Measurements from ENCODE around the gene CELF2.

CELF2 gene

DNA sequence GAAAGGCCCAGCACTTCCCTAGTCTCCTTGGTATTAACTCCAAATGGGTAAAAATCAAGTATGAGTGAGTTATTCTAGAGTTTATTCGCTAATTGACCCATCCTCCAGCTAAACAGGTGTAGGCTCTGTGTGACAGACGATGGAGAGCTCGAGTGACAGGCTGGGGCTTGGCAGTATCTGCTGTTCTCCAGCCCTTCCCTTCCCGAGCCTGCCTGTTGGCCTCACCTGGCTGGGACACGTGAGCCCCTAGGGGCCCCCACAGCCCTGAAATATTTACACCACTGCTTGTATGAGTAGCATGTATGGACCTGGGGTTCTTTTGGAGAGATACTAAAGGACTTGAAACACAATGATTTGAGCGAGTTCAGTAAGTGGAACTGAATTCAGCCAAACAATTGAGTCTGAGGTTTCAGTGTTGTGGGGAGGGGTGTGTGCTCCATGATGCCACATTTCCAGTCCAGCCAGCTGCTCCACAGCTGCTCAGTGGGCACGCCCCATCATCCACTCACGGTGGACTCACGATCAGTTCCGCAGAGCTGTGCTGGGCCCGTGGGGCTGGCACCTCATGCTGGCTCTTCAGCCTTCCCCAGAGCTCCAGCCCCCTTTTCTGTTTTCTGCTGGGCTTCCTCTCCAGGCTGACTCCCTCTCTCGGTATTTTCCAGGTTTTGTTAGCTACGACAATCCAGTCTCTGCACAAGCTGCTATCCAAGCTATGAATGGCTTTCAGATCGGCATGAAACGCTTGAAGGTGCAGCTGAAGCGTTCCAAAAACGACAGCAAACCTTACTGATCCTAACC lies 310.8 kb downstream of the CELF2 start:
- no peaks in the 10 kb centered on the region for H3K9me3 ChIP-seq (ENCODE audit: control insufficient read depth, low read length)
- no peak overlapping the region for H3K9ac ChIP-seq
- no peaks in the 10 kb centered on the region for H3K27me3 ChIP-seq (ENCODE audit: control insufficient read depth, insufficient read depth, low read length)
- no peak overlapping the region for H3K4me3 ChIP-seq (ENCODE audit: low read depth, low read length)
- TF ChIP-seq CTCF (IDR thresholded peaks at IDR 0.05) = no peak
- no peak overlapping the region for H3K27ac ChIP-seq
- no peaks in the 10 kb centered on the region for H3K4me1 ChIP-seq
- no peak overlapping the region for H2AFZ ChIP-seq
- H3K4me2 ChIP-seq (ENCODE audit: low read length) = no peak overlapping the region
- H3K79me2 ChIP-seq = no peaks in the 10 kb centered on the region
- H3K36me3 ChIP-seq (ENCODE audit: control insufficient read depth, insufficient read depth, low read length) = no peaks in the 10 kb centered on the region

GRCh38 chr10:11329062-11329673 lies 311.5 kb downstream of the CELF2 start:
- Histone ChIP-seq H3K27me3 (ENCODE audit: control insufficient read depth, insufficient read depth, low read length) (no peaks in the 10 kb centered on the region), H3K4me2 (ENCODE audit: low read length) (no peak overlapping the region), H2AFZ (no peak overlapping the region), H3K27ac (no peak overlapping the region), H3K36me3 (ENCODE audit: control insufficient read depth, insufficient read depth, low read length) (no peaks in the 10 kb centered on the region), H3K79me2 (no peaks in the 10 kb centered on the region), H3K9me3 (ENCODE audit: control insufficient read depth, low read length) (no peaks in the 10 kb centered on the region), H3K9ac (no peak overlapping the region), H3K4me3 (ENCODE audit: low read depth, low read length) (no peak overlapping the region), H3K4me1 (no peaks in the 10 kb centered on the region)
- no peak for TF ChIP-seq CTCF (IDR thresholded peaks at IDR 0.05)

DNA sequence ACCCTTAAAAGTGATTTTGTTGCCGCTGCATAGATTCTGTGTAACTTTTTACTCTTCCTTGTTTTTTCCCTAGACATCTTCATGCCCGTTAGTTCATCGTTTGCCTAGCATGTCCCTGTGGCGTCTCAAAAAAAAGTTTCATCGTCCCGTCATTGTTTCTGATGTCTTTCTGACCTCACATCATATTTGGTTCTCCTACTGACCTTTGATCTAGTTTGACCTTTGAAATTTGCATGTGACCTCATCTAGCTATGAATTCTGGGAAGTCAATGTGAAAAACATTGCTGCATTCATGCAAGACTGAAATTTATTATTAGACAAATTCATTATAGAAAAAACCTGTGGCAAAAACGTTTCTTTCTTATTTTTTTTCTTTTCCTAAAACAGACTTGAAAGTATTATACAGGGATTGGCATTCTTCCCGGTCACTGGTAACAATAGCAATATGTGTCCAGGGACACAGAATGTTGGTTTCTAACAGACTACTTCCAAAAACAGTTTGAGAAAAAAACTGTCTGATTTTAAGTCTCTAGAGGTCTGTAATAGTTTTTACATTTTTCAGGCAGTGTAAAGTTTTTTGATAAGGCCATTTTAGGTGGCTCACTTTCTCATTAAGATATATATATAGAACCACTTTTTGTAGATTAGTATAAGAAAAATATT lies 312.8 kb downstream of the CELF2 start:
- no peak for TF ChIP-seq CTCF (IDR thresholded peaks at IDR 0.05)
- H3K36me3 ChIP-seq (ENCODE audit: control insufficient read depth, insufficient read depth, low read length) = no peaks in the 10 kb centered on the region
- no peaks in the 10 kb centered on the region for H3K9me3 ChIP-seq (ENCODE audit: control insufficient read depth, low read length)
- H3K4me2 ChIP-seq (ENCODE audit: low read length) = no peak overlapping the region
- H3K4me3 ChIP-seq (ENCODE audit: low read depth, low read length) = no peak overlapping the region
- H3K27me3 ChIP-seq (ENCODE audit: control insufficient read depth, insufficient read depth, low read length) = no peaks in the 10 kb centered on the region
- H2AFZ ChIP-seq = no peak overlapping the region
- no peaks in the 10 kb centered on the region for H3K79me2 ChIP-seq
- H3K27ac ChIP-seq = no peak overlapping the region
- no peak overlapping the region for H3K9ac ChIP-seq
- no peaks in the 10 kb centered on the region for H3K4me1 ChIP-seq

- Histone ChIP-seq H3K4me2 (ENCODE audit: low read length) (no peak overlapping the region), H3K9ac (no peak overlapping the region), H3K36me3 (ENCODE audit: control insufficient read depth, insufficient read depth, low read length) (no peaks in the 10 kb centered on the region), H3K27ac (no peak overlapping the region), H2AFZ (no peak overlapping the region), H3K9me3 (ENCODE audit: control insufficient read depth, low read length) (no peaks in the 10 kb centered on the region), H3K4me1 (no peaks in the 10 kb centered on the region), H3K4me3 (ENCODE audit: low read depth, low read length) (no peak overlapping the region), H3K79me2 (no peaks in the 10 kb centered on the region), H3K27me3 (ENCODE audit: control insufficient read depth, insufficient read depth, low read length) (no peaks in the 10 kb centered on the region)
- no peak for TF ChIP-seq CTCF (IDR thresholded peaks at IDR 0.05)
Measured at GRCh38 chr10:11331046-11331577, 313.4 kb downstream of the CELF2 start.

Data from parathyroid adenoma (tissue), 2 donors.